Liver (tissue), 9 donors: ENCODE results near the gene METTL3. TPM values are rescaled to one million over a fixed set of nuclear protein-coding genes. Genes with fewer than 3 reads are reported as not detected.
A peak's percentile ranks its signal among the peaks of the same experiment; 100 is the strongest.

Experiments used
- DNase-seq: peaks from one replicate; pipeline ENCODE4 v3.0.0-alpha.2; 2017; ENCODE audit warnings: low spot score
- H3K27ac ChIP-seq, 2 donors: one replicate each; pipeline ENCODE4 v1.7.0; 2013; ENCODE audit warnings: inconsistent platforms in 2 of 2, low read length in 2 of 2, control low read depth in 1 of 2, low read depth in 1 of 2, mild to moderate bottlenecking in 1 of 2
- H3K27me3 ChIP-seq, 4 donors: one replicate each; pipeline versions ENCODE4 v1.6.1 to v1.7.0; 2013; ENCODE audit warnings: low read length in 3 of 4, inconsistent platforms in 1 of 4, mild to moderate bottlenecking in 1 of 4, moderate library complexity in 1 of 4; ENCODE audit not compliant: control insufficient read depth in 4 of 4, insufficient read depth in 4 of 4
- H3K36me3 ChIP-seq, 4 donors: one replicate each; pipeline versions ENCODE4 v1.6.1 to v1.7.0; 2013; ENCODE audit warnings: low read length in 3 of 4, mild to moderate bottlenecking in 3 of 4, low read depth in 1 of 4, moderate library complexity in 1 of 4; ENCODE audit not compliant: control insufficient read depth in 4 of 4, insufficient read depth in 3 of 4
- H3K4me1 ChIP-seq, 4 donors: one replicate each; pipeline versions ENCODE4 v1.6.1 to v1.7.0; 2013; ENCODE audit warnings: low read length in 3 of 4, mild to moderate bottlenecking in 3 of 4, moderate library complexity in 1 of 4; ENCODE audit not compliant: control insufficient read depth in 4 of 4, insufficient read depth in 4 of 4
- H3K4me3 ChIP-seq, 3 donors: one replicate each; pipeline versions ENCODE4 v1.6.1 to v1.7.0; 2013; ENCODE audit warnings: low read length in 3 of 3, control low read depth in 1 of 3, low read depth in 1 of 3, mild to moderate bottlenecking in 1 of 3
- H3K9ac ChIP-seq, 2 donors: one replicate each; pipeline ENCODE4 v1.7.0; 2013; ENCODE audit warnings: low read length in 2 of 2, mild to moderate bottlenecking in 2 of 2, moderate library complexity in 2 of 2, control low read depth in 1 of 2, low read depth in 1 of 2
- H3K9me3 ChIP-seq, 4 donors: one replicate each; pipeline versions ENCODE4 v1.6.1 to v1.7.0; 2013; ENCODE audit warnings: low read length in 3 of 4; ENCODE audit not compliant: control insufficient read depth in 4 of 4
- CTCF ChIP-seq: fragments of 150-350 bp; IDR thresholded peaks from 2 replicates; pipeline ENCODE4 v1.5.1; 2017; ENCODE audit warnings: improper control_type of control experiment, low read depth, low read length; ENCODE audit not compliant: missing input control
- EGR1 ChIP-seq, 2 donors: IDR thresholded peaks; 2 replicates each; pipeline ENCODE4 v1.6.1; 2016 to 2018; ENCODE audit warnings: antibody characterized with exemption in 2 of 2, low read depth in 2 of 2
- FOXA1 ChIP-seq: IDR thresholded peaks from 2 replicates; pipeline ENCODE4 v1.6.1; 2016; ENCODE audit warnings: antibody characterized with exemption
- FOXA2 ChIP-seq: IDR thresholded peaks from 2 replicates; pipeline ENCODE4 v1.6.1; 2016; ENCODE audit warnings: antibody characterized with exemption
- GABPA ChIP-seq, 2 donors: IDR thresholded peaks in 1 of 2; conservative IDR thresholded peaks in 1 of 2; 2 replicates each; pipeline ENCODE4 v1.6.1; 2016; ENCODE audit warnings: antibody characterized with exemption in 2 of 2, mild to moderate bottlenecking in 1 of 2, moderate library complexity in 1 of 2
- HNF4G ChIP-seq: IDR thresholded peaks from 2 replicates; pipeline ENCODE4 v1.6.1; 2016; ENCODE audit warnings: antibody characterized with exemption
- JUND ChIP-seq, 2 donors: IDR thresholded peaks; 2 replicates each; pipeline ENCODE4 v1.6.1; 2016; ENCODE audit warnings: antibody characterized with exemption in 2 of 2
- MAX ChIP-seq: IDR thresholded peaks from 2 replicates; pipeline ENCODE4 v1.6.1; 2016; ENCODE audit warnings: antibody characterized with exemption
- NR2F2 ChIP-seq: IDR thresholded peaks from 2 replicates; pipeline ENCODE4 v1.6.1; 2016; ENCODE audit warnings: antibody characterized with exemption
- RAD21 ChIP-seq, 2 donors: IDR thresholded peaks; 2 replicates each; pipeline ENCODE4 v1.6.1; 2016; ENCODE audit warnings: antibody characterized with exemption in 2 of 2, mild to moderate bottlenecking in 2 of 2
- RXRA ChIP-seq, 2 donors: IDR thresholded peaks; 2 replicates each; pipeline ENCODE4 v1.6.1; 2017 to 2018; ENCODE audit warnings: antibody characterized with exemption in 2 of 2, mild to moderate bottlenecking in 1 of 2
- SP1 ChIP-seq: IDR thresholded peaks from 2 replicates; pipeline ENCODE4 v1.6.1; 2018; ENCODE audit warnings: antibody characterized with exemption, mild to moderate bottlenecking
- TAF1 ChIP-seq: conservative IDR thresholded peaks from 2 replicates; pipeline ENCODE4 v1.6.1; 2016; ENCODE audit warnings: antibody characterized with exemption, mild to moderate bottlenecking
- YY1 ChIP-seq: IDR thresholded peaks from 2 replicates; pipeline ENCODE4 v1.6.1; 2016; ENCODE audit warnings: antibody characterized with exemption, mild to moderate bottlenecking
- ZBTB33 ChIP-seq: IDR thresholded peaks from 2 replicates; pipeline ENCODE4 v1.6.1; 2016; ENCODE audit warnings: antibody characterized with exemption
- WGBS: extraction: QIAGEN DNeasy Blood & Tissue Kit; methylation state at CpG from one replicate; pipeline ENCODE4 v1.1.7; 2013; 5-methylcytosine and 5-hydroxymethylcytosine counted together
- polyA plus RNA-seq, 2 donors: library from polyadenylated mRNA; stranded (reverse) in 1 of 2; unstranded in 1 of 2; fragments of 200-250 nt in 1 of 2; fragments of >200 nt in 1 of 2; fragmentation: Nextera tagmentation in 1 of 2; extraction: Ambion mirVana in 1 of 2; gene quantifications; one replicate each; pipeline versions ENCODE4 v1.2.1 to v1.2.3, GENCODE V29; 2013 to 2015
- total RNA-seq, 2 donors: library from RNA; depleted of rRNA; stranded (reverse); fragments of >200 nt; gene quantifications; one replicate each; pipeline ENCODE4 v1.2.3, GENCODE V29; 2014
- donor health status: healthy.
- donor health status: healthy.
- donor health status: healthy.
- donor health status: healthy.
- donor health status: healthy.

The METTL3 gene
- total and polyA plus RNA-seq, 4 donors: 10.5 to 50.8 (median 24.9) TPM

- peak; percentile 72 for TF ChIP-seq ZBTB33
- peak; percentile 29 for TF ChIP-seq HNF4G
- TF ChIP-seq RAD21 (IDR thresholded peaks at IDR 0.05): peak; percentile 60 to 63
- TF ChIP-seq TAF1: peak; percentile 88
- peak; percentile 17 to 55 for TF ChIP-seq EGR1 (IDR thresholded peaks at IDR 0.05; ENCODE audit: low read depth in 2 of 2)
- peak; percentile 99 for TF ChIP-seq YY1
- peak; percentile 87 for TF ChIP-seq MAX
- peak; percentile 70 to 77 for TF ChIP-seq JUND (IDR thresholded peaks at IDR 0.05)
- TF ChIP-seq GABPA (IDR thresholded peaks at IDR 0.05 in 1 of 2, conservative IDR thresholded peaks at IDR 0.05 in 1 of 2): peak; percentile 57 to 90
- peak; percentile 32 for TF ChIP-seq FOXA1
These were observed 55.0 kb downstream of the METTL3 start, which contains the start of gene CHD8 (continued) for GRCh38 chr14:21455912-21456667.

GRCh38 chr14:21455592-21455911 is 55.6 kb downstream of the METTL3 start:
- Histone ChIP-seq H3K4me3 (peak overlapping the region; percentile 60 to 94 (median 94)), H3K9me3 (no peaks in the 10 kb centered on the region), H3K27ac (peak overlapping the region; percentile 52 to 72), H3K9ac (peak overlapping the region; percentile 23 to 45), H3K36me3 (peaks cover 0 to 5% (median 3%) of the 10 kb centered on the region in 4 donors), H3K27me3 (no peaks in the 10 kb centered on the region), H3K4me1 (peaks cover 3 to 16% (median 10%) of the 10 kb centered on the region in 4 donors)
- no peak for DNase-seq
- WGBS: under 1% methylated on average over 17 of the region's 17 CpGs
- no peak for TF ChIP-seq YY1
- no peak for TF ChIP-seq HNF4G
- TF ChIP-seq GABPA (IDR thresholded peaks at IDR 0.05 in 1 of 2, conservative IDR thresholded peaks at IDR 0.05 in 1 of 2): no peak
- no peak for TF ChIP-seq ZBTB33
- TF ChIP-seq TAF1: no peak
- TF ChIP-seq JUND (IDR thresholded peaks at IDR 0.05): no peak
- TF ChIP-seq RXRA (IDR thresholded peaks at IDR 0.05): no peak
- TF ChIP-seq SP1: no peak
- no peak for TF ChIP-seq FOXA2
- no peak for TF ChIP-seq CTCF
- no peak for TF ChIP-seq EGR1 (IDR thresholded peaks at IDR 0.05; ENCODE audit: low read depth in 2 of 2)
- TF ChIP-seq FOXA1: no peak
- TF ChIP-seq NR2F2: no peak
- no peak for TF ChIP-seq MAX
